Lower leg skin (tissue), 3 donors: ENCODE results near the gene P2RX2.

Experiments used
- CTCF ChIP-seq, 3 donors: fragments of 450-650 bp; IDR thresholded peaks; one replicate each; pipeline ENCODE4 v1.5.1; 2016; ENCODE audit warnings: antibody characterized with exemption in 3 of 3, mild to moderate bottlenecking in 3 of 3, moderate library complexity in 2 of 3
- POLR2A ChIP-seq, 2 donors: fragments of 450-650 bp; IDR thresholded peaks; one replicate each; pipeline ENCODE4 v1.6.1; 2016 to 2017; ENCODE audit warnings: antibody characterized with exemption in 2 of 2, mild to moderate bottlenecking in 1 of 2, moderate library complexity in 1 of 2

DNA sequence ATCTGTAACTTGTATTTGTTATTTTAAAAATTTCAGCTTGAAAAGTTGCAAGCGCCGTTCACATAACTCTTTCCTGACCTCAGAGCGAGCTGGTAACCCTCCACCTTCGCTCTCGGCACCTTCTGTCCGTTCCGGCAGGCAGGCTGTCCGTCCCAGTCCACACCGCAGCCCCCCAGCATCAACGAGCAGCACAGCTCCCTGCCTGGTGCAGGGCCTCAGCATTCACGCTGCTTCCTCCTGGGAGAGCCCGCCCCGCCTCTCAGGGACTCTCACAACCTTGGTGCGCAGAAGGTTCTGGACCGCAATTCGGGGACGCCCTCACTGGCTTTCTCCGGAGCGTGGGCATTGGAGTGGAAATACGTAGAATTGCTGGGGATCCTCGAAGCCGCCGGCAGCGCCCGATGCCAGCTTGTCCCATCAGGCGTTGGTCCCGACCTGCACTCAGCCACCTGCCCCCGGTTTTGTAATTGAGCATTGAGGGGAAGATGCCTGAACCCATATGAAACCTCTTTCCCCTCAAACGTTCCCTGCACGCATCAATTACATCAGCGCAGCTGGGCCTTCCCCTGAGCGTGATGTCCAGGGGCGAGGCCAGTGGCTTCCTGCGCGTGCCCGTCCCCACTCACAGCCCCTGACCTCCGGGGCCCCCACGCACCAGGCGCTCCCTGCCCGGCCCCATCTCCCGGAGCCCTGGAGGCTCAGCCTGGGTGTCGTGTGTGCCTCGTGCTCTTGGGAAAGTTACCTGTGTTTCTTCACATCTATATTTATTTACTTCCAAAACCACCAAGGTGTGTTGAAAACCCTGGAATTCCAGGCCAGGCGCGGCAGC is 27.3 kb upstream of the P2RX2 start:
- TF ChIP-seq CTCF (IDR thresholded peaks at IDR 0.05) (no peak), POLR2A (IDR thresholded peaks at IDR 0.05) (no peak)
